ENCODE data around the gene HSPA1L. TPM values are rescaled to one million over a fixed set of nuclear protein-coding genes. Genes with fewer than 3 reads are reported as not detected.

The HSPA1L gene
- total RNA-seq, 1 experiment from 2014 or later, result 0.86 TPM

DNA sequence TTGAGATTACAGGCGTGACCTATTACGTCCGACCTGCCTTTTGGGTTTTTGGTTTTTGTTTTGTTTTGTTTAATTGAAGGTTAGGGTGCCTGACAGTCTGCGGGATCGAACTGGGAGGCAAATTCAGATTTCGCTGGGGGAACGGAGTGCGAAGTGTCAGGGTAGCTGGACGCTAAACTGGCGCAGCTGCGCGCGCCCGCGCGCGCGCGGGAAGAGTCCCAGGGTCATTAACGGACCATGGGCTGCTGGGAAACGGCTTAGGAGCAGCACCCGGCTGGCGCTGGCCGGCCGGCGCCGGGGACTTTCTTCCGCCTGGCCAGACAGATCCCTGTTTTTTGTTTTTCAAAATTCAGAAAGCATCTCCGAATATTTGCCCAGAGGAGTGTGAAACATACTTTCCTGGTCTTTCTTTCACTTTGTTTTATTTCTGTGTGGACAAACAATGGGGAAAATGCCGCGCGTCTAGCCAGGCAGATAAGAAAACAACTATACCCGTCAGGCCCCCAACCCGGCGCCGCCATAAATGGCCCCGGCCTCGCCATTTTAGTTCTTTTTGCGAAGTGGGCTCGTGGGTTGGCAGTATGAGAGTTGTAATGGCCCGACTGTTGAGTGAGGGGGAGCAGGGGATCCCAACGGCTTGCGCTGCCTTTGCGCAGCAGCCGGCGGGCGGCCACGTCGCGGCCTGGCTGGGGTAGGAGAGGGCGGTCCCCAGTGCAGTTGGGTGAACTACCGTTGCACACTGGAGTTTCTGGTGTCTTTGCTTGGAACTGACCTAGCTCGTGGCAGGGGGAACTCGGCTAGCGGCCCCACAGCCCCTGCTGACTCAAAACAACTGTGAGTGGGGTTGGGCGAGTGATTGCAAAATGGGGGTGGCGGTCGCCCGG, 19.5 kb upstream of the HSPA1L start:
- no peaks in the 10 kb centered on the region for H3K27me3 Mint-ChIP-seq (ENCODE audit: insufficient read depth, unreplicated experiment)
- BruUV-seq (replicated peaks), result no TSS peak
- POLR2A ChIA-PET, result interaction anchor here (0.6 to 2.0 kb wide), 7 partner anchors 19 to 420 kb away, joined by 3 to 20 read pairs (median 7); partner anchors contain the start of genes HSPA1A, HSPA1L, LSM2 and NEU1
- TF ChIP-seq, protein P1, sequence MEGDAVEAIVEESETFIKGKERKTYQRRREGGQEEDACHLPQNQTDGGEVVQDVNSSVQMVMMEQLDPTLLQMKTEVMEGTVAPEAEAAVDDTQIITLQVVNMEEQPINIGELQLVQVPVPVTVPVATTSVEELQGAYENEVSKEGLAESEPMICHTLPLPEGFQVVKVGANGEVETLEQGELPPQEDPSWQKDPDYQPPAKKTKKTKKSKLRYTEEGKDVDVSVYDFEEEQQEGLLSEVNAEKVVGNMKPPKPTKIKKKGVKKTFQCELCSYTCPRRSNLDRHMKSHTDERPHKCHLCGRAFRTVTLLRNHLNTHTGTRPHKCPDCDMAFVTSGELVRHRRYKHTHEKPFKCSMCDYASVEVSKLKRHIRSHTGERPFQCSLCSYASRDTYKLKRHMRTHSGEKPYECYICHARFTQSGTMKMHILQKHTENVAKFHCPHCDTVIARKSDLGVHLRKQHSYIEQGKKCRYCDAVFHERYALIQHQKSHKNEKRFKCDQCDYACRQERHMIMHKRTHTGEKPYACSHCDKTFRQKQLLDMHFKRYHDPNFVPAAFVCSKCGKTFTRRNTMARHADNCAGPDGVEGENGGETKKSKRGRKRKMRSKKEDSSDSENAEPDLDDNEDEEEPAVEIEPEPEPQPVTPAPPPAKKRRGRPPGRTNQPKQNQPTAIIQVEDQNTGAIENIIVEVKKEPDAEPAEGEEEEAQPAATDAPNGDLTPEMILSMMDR (IDR thresholded peaks at IDR 0.05; ENCODE audit: insufficient read depth in 1 of 2, low read depth in 1 of 2, low read length in 1 of 2, severe bottlenecking in 1 of 2, unreplicated experiment in 1 of 2), result no peak
- peaks cover 13% of the 10 kb centered on the region for H3K4me1 ChIP-seq
- H3K4me3 Mint-ChIP-seq (ENCODE audit: unreplicated experiment), result peak overlapping the region; percentile 96
- no peaks in the 10 kb centered on the region for H3K27me3 ChIP-seq (replicated peaks; ENCODE audit: control insufficient read depth, insufficient read depth, low read length)
- intact Hi-C loops (cut with micrococcal nuclease; ENCODE audit: unreplicated experiment), result loop anchor here (1.0 kb wide), 1 partner anchor 29 kb away; no protein-coding TSS in a partner anchor
- DNase-seq, result peak; percentile 90
- no peaks in the 10 kb centered on the region for H3K9me3 Mint-ChIP-seq (ENCODE audit: unreplicated experiment)
- H3K27ac Mint-ChIP-seq (ENCODE audit: unreplicated experiment), result peak overlapping the region; percentile 99
- H3K36me3 ChIP-seq (ENCODE audit: control insufficient read depth, insufficient read depth, low read length), result peaks cover 9% of the 10 kb centered on the region
- peak overlapping the region; percentile 86 for H3K4me3 ChIP-seq (ENCODE audit: low read depth, low read length)
- CTCF ChIA-PET, result interaction anchor here (0.7 to 1.0 kb wide), 2 partner anchors 153 to 155 kb away, joined by 3 to 5 read pairs; no protein-coding TSS in a partner anchor
- no peaks in the 10 kb centered on the region for H3K9me3 ChIP-seq
- H3K4me1 Mint-ChIP-seq (ENCODE audit: low read depth, unreplicated experiment), result peaks cover 18% of the 10 kb centered on the region
- peaks cover 68% of the 10 kb centered on the region for H3K36me3 Mint-ChIP-seq (ENCODE audit: insufficient read depth, unreplicated experiment)

GRCh38 chr6:31831350-31832215, 16.5 kb upstream of the HSPA1L start:
- H3K4me1 Mint-ChIP-seq (ENCODE audit: low read depth, unreplicated experiment), result peaks cover 8% of the 10 kb centered on the region
- intact Hi-C loops (cut with micrococcal nuclease; ENCODE audit: unreplicated experiment), result no loop called here
- POLR2A ChIA-PET, result interaction anchor here (0.7 to 0.8 kb wide), 2 partner anchors 16 to 176 kb away, joined by 3 to 19 read pairs; partner anchors contain the start of genes APOM, HSPA1A and HSPA1L
- TF ChIP-seq, protein P1 (IDR thresholded peaks at IDR 0.05; ENCODE audit: insufficient read depth in 1 of 2, low read depth in 1 of 2, low read length in 1 of 2, severe bottlenecking in 1 of 2, unreplicated experiment in 1 of 2), result no peak
- no peaks in the 10 kb centered on the region for H3K9me3 ChIP-seq
- H3K27ac Mint-ChIP-seq (ENCODE audit: unreplicated experiment), result no peak overlapping the region
- H3K27me3 Mint-ChIP-seq (ENCODE audit: insufficient read depth, unreplicated experiment), result no peaks in the 10 kb centered on the region
- H3K4me3 ChIP-seq (ENCODE audit: low read depth, low read length), result no peak overlapping the region; the same call in 1 of the 2 replicates
- H3K36me3 ChIP-seq (ENCODE audit: control insufficient read depth, insufficient read depth, low read length), result peaks cover 2% of the 10 kb centered on the region; the same call in 1 of the 2 replicates
- CTCF ChIA-PET, result interaction anchor here (2.0 kb wide), 1 partner anchor 25 kb away, joined by 9 read pairs; the partner anchor contains the start of gene LSM2
- BruUV-seq (replicated peaks), result no TSS peak
- no peaks in the 10 kb centered on the region for H3K9me3 Mint-ChIP-seq (ENCODE audit: unreplicated experiment)
- peaks cover under 1% of the 10 kb centered on the region; the same call in 1 of the 2 replicates for H3K4me1 ChIP-seq
- no peaks in the 10 kb centered on the region for H3K27me3 ChIP-seq (replicated peaks; ENCODE audit: control insufficient read depth, insufficient read depth, low read length)
- DNase-seq, result no peak
- peak overlapping the region; percentile 90 for H3K4me3 Mint-ChIP-seq (ENCODE audit: unreplicated experiment)
- peaks cover 51% of the 10 kb centered on the region for H3K36me3 Mint-ChIP-seq (ENCODE audit: insufficient read depth, unreplicated experiment)
